ENCODE measurements around the gene DYSF. TPM values are rescaled to one million over a fixed set of nuclear protein-coding genes. Genes with fewer than 3 reads are reported as not detected.

DYSF gene
- total RNA-seq, 2 experiments from 2014 or later = not detected

- Histone ChIP-seq H3K4me2 (ENCODE audit: low read length) (no peak overlapping the region), H3K9me2 (ENCODE audit: insufficient read depth, low read length) (no peaks in the 10 kb centered on the region), H3K4me1 (ENCODE audit: insufficient read depth, low read length, poor library complexity, severe bottlenecking) (no peaks in the 10 kb centered on the region), H3K4me3 (ENCODE audit: low read depth, low read length, poor library complexity, severe bottlenecking) (no peak overlapping the region), H3K36me3 (ENCODE audit: insufficient read depth, low read length) (no peaks in the 10 kb centered on the region), H3K79me2 (ENCODE audit: insufficient read depth, low read depth, low read length) (no peaks in the 10 kb centered on the region), H3K27ac (ENCODE audit: low read depth, low read length, poor library complexity, severe bottlenecking) (no peak overlapping the region), H4K20me1 (ENCODE audit: insufficient read depth, low read length) (no peaks in the 10 kb centered on the region), H3K9me3 (ENCODE audit: low read length) (no peaks in the 10 kb centered on the region), H2AFZ (ENCODE audit: low read length) (no peak overlapping the region)
- TF ChIP-seq CTCF (conservative IDR thresholded peaks at IDR 0.05; ENCODE audit: low read length) = no peak
- TF ChIP-seq EZH2phosphoT487 (IDR thresholded peaks at IDR 0.05; ENCODE audit: borderline replicate concordance, low read depth, low read length) = no peak
- ChIA-PET CTCF (ENCODE audit: unreplicated experiment) (no interaction called here), POLR2A (no interaction called here)
- intact Hi-C loops (cut with micrococcal nuclease; ENCODE audit: unreplicated experiment) = no loop called here
- DNase-seq (ENCODE audit: low spot score) = no peak
- no TSS peak for BruUV-seq (replicated peaks)
Measured at GRCh38 chr2:71615767-71616730, 162.7 kb downstream of the DYSF start.

DNA sequence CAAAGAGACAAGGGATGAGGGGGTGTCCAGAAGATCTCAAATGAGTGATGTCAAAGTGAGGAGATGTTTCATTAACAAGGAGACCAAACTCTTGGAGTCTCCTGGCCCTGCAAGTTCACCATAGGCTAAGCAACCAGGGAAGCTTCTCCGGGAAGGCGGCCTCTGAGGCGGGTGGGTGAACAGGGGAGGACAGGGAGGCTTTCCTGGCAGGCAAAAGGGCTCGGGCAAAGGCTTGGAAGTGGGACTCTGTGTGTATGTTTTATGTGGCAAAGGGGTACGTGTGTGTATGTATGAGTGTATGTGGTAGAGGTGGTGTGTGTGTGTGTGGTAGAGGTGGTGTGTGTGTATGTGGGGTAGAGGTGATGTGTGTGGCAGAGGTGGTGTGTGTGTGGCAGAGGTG, 163.9 kb downstream of the DYSF start:
- Histone ChIP-seq H4K20me1 (ENCODE audit: insufficient read depth, low read length) (no peaks in the 10 kb centered on the region), H3K9me2 (ENCODE audit: insufficient read depth, low read length) (no peaks in the 10 kb centered on the region), H3K4me3 (ENCODE audit: low read depth, low read length, poor library complexity, severe bottlenecking) (no peak overlapping the region), H3K4me2 (ENCODE audit: low read length) (no peak overlapping the region), H3K4me1 (ENCODE audit: insufficient read depth, low read length, poor library complexity, severe bottlenecking) (no peaks in the 10 kb centered on the region), H3K9me3 (ENCODE audit: low read length) (no peaks in the 10 kb centered on the region), H3K36me3 (ENCODE audit: insufficient read depth, low read length) (no peaks in the 10 kb centered on the region), H3K79me2 (ENCODE audit: insufficient read depth, low read depth, low read length) (no peaks in the 10 kb centered on the region), H2AFZ (ENCODE audit: low read length) (no peak overlapping the region), H3K27ac (ENCODE audit: low read depth, low read length, poor library complexity, severe bottlenecking) (no peak overlapping the region)
- CTCF ChIA-PET (ENCODE audit: unreplicated experiment) = no interaction called here
- POLR2A ChIA-PET = no interaction called here
- no TSS peak for BruUV-seq (replicated peaks)
- no peak for DNase-seq (ENCODE audit: low spot score)
- TF ChIP-seq EZH2phosphoT487 (IDR thresholded peaks at IDR 0.05; ENCODE audit: borderline replicate concordance, low read depth, low read length) (no peak), CTCF (conservative IDR thresholded peaks at IDR 0.05; ENCODE audit: low read length) (no peak)
- intact Hi-C loops (cut with micrococcal nuclease; ENCODE audit: unreplicated experiment) = no loop called here
